HG02642 (cell line): ENCODE measurements around the gene GRK6.

Experiments used
- ATAC-seq: cut with Tn5 transposase; IDR thresholded peaks from one replicate; pipeline ENCODE4 v1.9.1; 2021; ENCODE audit warnings: mild to moderate bottlenecking; ENCODE audit not compliant: unreplicated experiment, poor library complexity

Gene GRK6

GRCh38 chr5:177437623-177438022 is 11.1 kb downstream of the GRK6 start:
- ATAC-seq, result no peak

DNA sequence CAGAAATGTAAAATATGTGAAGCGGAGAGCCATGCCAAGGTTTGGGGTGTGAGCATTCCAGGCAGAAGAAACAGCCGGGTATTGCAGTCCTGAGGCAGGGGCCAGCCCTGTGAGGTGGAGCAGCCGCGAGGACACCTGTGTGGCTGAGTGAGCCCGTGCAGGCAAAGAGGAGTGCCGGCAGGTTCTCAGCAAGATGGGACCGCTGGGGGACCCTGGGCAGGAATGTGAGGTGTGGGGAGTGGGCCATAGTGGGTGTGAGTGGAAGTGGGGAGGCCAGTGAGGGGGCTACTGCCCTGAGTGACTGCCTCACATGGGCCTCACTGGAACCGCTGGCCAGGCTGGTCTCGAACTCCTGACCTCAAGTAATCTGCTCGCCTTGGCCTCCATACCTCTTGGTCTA is 12.0 kb downstream of the GRK6 start:
- ATAC-seq, result no peak

GRCh38 chr5:177439518-177440053 is 13.1 kb downstream of the GRK6 start:
- no peak for ATAC-seq

DNA sequence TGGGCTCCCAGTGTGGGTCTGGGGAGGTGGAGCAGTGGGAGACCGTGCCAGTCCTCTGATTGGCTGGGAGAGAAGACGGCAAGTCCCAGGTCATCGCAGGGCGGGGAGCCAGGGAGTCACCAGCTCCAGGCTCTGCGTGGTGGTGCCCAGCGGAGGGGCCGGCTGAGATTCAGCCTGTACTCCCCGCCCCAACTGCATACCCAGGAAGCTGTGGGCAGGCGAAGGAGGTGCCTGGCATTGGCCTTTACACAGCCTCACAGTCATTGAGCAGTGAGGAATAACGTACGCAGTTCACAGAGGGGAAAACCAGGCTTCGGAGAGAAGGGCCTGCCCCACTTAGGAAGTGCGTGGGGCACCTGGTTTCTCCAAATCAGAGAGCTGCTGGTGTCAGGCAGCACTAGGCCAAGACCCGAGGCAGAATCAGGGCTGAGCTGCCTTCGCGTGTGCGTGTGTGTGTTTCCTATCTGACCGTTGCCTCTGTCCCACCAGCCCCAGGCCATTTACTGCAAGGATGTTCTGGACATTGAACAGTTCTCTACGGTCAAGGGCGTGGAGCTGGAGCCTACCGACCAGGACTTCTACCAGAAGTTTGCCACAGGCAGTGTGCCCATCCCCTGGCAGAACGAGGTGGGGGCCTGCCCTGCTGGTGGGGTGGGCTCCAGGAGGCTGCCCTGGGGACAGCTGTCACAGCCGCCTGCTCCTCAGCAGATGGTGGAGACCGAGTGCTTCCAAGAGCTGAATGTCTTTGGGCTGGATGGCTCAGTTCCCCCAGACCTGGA is 13.9 kb downstream of the GRK6 start:
- ATAC-seq, result no peak

- ATAC-seq, result no peak
Measured at GRCh38 chr5:177440990-177441780, 14.7 kb downstream of the GRK6 start.

- no peak for ATAC-seq
Measured at GRCh38 chr5:177442066-177442826, 15.8 kb downstream of the GRK6 start.

- ATAC-seq, result no peak
Measured at GRCh38 chr5:177443144-177443983, 16.9 kb downstream of the GRK6 start.

DNA sequence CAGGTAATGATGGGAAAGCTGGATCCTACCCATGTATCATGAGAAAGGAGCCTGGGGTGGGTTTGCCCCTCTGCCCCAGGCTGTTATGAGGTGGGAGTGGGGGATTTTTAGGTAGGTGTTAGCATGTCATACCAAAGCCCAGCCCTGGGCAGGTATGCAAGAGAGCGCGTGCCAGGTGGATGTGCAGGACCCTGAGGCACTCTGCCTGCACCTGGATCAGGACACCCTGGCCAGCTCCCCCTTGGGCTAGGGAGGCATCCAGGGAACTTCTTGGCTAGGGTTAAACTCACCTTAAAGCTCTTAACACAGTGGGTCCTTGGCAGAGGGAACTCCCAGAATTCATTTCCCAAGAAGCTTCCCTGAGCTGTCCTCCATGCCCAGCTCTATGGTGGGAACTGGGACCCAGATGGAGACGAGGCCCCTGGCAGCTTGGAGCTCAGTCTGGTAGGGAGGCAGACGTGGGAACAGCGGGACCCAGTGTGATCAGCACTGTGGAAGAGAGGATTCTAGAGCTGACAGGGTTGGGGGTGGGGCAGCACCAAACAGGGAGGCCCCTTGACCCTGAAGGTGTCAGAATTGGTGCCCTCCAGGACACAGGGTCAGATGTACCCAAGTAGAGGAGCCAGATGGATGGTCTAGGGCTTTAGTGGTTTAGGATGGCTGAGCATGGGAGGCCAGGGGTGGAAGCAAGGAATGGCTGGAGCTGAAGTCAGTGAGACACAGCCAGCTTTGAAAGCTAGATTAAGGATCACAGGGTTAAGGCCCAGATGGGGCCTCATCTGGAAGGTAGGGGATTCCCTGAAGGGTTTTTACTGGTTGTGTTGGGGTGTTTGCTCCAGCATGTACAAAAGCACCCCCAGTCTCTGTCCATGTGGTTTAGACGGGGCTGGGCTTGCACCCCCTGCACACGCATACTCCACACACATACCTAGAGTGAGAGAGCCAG is 17.9 kb downstream of the GRK6 start:
- ATAC-seq, result no peak

DNA sequence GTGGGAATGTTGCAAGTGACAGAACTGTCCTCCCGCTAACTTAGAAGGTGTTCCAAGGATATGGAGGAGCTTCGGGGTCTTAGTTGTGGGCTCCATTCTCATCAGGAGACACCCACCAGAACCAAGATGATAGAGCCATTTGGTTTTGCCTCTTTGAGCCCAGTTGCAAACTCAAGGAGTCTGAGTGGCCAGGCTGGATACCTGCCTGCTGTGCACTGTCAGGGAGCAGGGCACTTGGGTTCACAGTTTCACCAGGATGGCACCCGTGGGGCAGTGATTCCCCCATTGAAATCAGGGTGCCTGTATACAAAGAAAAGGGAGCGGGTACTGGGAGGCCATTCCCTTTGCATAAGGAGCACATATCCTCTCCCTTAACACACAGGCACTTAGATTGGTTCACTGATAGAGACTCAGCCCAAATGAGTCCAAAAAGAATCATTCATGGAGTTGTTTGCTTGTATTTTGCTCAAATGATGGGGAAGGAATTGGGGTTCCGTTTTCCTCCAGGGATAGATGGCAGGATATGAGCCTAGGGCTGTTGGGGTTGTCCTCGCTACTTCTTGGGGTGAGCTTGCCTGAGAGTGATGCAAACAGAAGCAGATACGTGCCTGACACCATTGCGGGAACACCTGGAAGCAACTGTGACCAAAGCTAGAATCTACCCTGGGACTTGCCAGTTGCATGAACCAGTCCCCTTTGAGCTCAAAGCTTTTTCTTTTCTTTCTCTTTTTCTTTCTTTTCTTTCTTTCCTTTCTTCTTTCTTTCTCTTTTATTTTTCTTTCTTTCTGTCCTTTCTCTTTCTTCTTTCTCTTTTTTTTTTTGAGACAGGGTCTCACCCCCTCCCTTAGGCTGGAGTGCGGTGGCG is 18.8 kb downstream of the GRK6 start:
- no peak for ATAC-seq

- ATAC-seq, result no peak
Measured at GRCh38 chr5:177445917-177446199, 19.4 kb downstream of the GRK6 start.

DNA sequence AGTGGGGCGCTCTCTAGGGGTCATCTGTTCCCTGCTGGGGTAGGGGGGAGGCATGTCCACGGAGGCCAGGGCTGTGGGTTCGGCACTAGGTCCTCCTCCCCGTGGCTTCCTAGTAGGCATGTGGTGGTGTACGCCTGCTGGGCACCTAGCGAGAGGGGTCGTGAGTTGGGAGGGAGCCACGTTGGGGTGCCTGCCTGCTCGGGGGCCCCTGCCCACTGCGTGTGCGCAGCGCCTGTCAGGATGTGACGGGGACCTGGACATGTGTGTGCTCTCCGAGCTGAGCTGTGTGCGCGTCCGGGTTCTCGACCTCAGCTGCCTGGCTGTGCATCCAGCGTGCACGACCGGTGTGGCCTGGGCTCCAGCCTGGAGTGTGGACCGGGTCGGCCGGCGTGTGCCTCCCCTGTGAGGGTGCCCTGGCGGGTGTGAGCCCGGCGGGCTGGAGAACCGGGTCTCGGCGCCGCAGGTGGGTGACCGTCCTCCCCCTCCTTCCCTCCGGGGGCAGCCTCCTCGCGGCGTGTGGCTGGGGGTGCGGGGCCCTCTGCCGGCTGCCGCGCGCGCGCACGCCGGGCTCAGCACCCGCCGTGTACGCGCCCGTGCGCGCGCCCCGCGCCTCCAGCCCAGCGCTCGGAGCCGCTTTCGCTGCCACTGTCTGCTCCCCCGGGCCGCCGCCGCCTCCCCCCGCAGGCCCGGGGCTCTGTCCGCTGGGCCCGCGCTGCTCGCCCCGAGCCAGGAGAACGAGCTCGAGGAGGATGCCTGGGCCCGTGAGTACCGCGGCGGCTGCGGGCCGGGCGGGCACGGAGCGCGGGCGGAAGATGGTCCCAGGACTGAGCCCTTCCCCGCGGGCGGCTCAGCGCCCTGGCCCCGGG is 20.0 kb downstream of the GRK6 start, which contains the start of gene PRR7:
TSS of gene PRR7 (plus strand) at position 615 of the 866 bp plus-strand sequence. CDS start 8,254 bp downstream, outside the sequence.
- peak; percentile 55 for ATAC-seq

- peak; percentile 38 for ATAC-seq
Measured at GRCh38 chr5:177447066-177447610, 20.7 kb downstream of the GRK6 start.

- no peak for ATAC-seq
Measured at GRCh38 chr5:177447611-177448243, 21.3 kb downstream of the GRK6 start.

DNA sequence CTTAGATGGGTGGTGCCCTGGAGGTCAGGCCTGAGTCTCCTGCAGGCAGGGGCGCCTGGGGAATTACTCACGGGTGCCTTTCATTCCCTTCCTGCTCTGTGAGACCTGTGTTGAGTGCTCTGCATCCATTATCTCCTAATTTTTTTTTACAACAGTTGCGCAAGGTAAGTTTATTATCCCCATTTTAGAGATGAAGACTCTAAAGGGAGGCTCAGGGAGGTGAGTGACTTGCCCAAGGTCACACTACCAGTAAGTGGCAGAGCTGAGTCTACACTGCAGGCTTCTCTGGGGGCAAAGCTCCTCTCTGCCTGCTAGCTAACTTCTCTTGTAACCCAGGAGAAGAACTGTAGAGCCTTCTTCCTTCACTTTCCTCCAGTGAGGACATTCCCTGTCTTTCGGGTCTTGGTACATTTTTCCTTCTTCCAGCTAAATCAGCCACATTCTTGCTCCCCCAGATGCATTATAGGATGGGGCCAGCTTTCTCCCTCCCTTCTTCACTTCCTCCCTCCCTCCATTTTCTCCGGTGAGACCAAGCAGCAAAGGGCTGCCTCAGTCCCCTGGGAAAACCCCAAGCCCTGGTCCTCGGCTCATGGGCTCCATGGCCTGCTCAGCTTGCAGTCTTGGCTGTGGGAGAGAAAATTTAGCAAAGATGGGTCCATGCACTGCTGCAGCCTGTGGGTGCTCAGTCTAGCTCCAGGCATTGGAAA is 21.9 kb downstream of the GRK6 start:
- ATAC-seq, result no peak
